OCI-LY3 (cell line): ENCODE measurements around the gene COL4A2.

Source experiments
- H2AFZ ChIP-seq: fragments of 200-600, 300-600 bp; shearing (Covaris generic); 2 replicates; pipeline ENCODE4 v1.6.0; 2014; ENCODE audit warnings: antibody characterized with exemption, low read depth, low read length
- H3K27ac ChIP-seq: fragments of 200-600, 300-600 bp; sonication (generic); 2 replicates; pipeline ENCODE4 v1.5.1; 2014; ENCODE audit warnings: mild to moderate bottlenecking, low read length, moderate library complexity, mixed read lengths
- H3K27me3 ChIP-seq: fragments of 200-600, 300-600 bp; sonication (generic); 2 replicates; pipeline ENCODE4 v1.6.1; 2014; ENCODE audit warnings: low read depth, low read length, mixed read lengths
- H3K36me3 ChIP-seq: fragments of 200-600, 300-600 bp; sonication (generic); replicated peaks from 2 replicates; pipeline ENCODE3; 2014; ENCODE audit warnings: low read depth, low read length, mixed read lengths
- H3K4me1 ChIP-seq: fragments of 300-600, 200-600 bp; sonication (generic); 2 replicates; pipeline ENCODE4 v1.6.1; 2014; ENCODE audit warnings: low read length, mixed read lengths
- H3K4me2 ChIP-seq: fragments of 200-600, 300-600 bp; sonication (generic); 2 replicates; pipeline ENCODE4 v1.6.1; 2014; ENCODE audit warnings: low read length, mixed read lengths
- H3K4me3 ChIP-seq: fragments of 300-600, 200-600 bp; sonication (generic); 2 replicates; pipeline ENCODE4 v1.5.1; 2014; ENCODE audit warnings: antibody characterized with exemption, mild to moderate bottlenecking, low read length, moderate library complexity
- H3K79me2 ChIP-seq: fragments of 300-600, 200-600 bp; shearing (Covaris generic); 2 replicates; pipeline ENCODE4 v1.6.1; 2014; ENCODE audit warnings: mild to moderate bottlenecking, low read length, mixed read lengths
- H3K9ac ChIP-seq: fragments of 300-600, 200-600 bp; shearing (Covaris generic); 2 replicates; pipeline ENCODE4 v1.6.0; 2014; ENCODE audit warnings: mild to moderate bottlenecking, low read length, moderate library complexity
- H3K9me3 ChIP-seq: fragments of 200-600, 300-600 bp; shearing (Covaris generic); 2 replicates; pipeline ENCODE4 v1.6.1; 2014; ENCODE audit warnings: low read length, mixed read lengths; ENCODE audit not compliant: insufficient read depth
- H4K20me1 ChIP-seq: fragments of 200-600, 300-600 bp; sonication (generic); 2 replicates; pipeline ENCODE4 v1.6.1; 2016; ENCODE audit warnings: low read length, mixed read lengths; ENCODE audit not compliant: insufficient read depth
- EZH2phosphoT487 ChIP-seq: fragments of 200-600 bp; shearing (Covaris generic); IDR thresholded peaks from 2 replicates; pipeline ENCODE4 v1.6.1; 2018; ENCODE audit warnings: antibody characterized with exemption, mixed run types, low read depth
- TF ChIP-seq, protein P1 (sequence below): fragments of 200-600, 300-600 bp; sonication (generic); IDR thresholded peaks from 2 replicates; pipeline ENCODE4 v1.5.1; 2014; ENCODE audit warnings: antibody characterized with exemption, low read length, low read depth

The COL4A2 gene

DNA sequence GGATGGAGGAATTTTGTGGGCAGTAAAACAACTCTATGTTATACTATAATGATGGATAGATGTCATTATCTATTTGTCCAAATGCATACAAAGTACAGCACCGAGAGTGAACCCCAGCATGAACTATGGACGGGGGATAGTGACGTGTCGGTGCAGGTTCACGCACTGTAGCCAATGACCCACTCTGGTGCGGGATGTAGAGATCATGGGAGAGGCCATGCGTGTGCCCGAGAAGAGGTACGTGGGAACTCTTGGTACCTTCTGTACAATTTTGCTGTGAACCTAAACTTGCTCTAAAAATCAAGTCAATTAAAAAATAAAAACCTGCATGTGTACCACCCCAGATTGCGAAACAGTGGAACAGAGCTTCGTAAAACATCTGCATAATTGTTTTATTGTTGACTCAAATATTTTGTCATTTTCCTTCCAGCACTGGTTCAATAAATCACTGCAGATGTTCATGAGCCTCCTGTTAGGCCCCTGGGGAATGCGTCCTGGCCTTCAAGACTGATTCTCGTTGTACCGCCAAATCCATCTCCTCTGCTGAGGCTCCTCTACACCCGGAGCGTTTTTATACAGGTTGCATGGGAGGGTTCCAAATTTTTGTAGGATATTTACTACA, 31.0 kb upstream of the COL4A2 start:
- TF ChIP-seq, protein P1, sequence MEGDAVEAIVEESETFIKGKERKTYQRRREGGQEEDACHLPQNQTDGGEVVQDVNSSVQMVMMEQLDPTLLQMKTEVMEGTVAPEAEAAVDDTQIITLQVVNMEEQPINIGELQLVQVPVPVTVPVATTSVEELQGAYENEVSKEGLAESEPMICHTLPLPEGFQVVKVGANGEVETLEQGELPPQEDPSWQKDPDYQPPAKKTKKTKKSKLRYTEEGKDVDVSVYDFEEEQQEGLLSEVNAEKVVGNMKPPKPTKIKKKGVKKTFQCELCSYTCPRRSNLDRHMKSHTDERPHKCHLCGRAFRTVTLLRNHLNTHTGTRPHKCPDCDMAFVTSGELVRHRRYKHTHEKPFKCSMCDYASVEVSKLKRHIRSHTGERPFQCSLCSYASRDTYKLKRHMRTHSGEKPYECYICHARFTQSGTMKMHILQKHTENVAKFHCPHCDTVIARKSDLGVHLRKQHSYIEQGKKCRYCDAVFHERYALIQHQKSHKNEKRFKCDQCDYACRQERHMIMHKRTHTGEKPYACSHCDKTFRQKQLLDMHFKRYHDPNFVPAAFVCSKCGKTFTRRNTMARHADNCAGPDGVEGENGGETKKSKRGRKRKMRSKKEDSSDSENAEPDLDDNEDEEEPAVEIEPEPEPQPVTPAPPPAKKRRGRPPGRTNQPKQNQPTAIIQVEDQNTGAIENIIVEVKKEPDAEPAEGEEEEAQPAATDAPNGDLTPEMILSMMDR, result no peak
- TF ChIP-seq EZH2phosphoT487, result no peak
- peaks cover 19% of the 10 kb centered on the region for H3K4me1 ChIP-seq
- H3K9me3 ChIP-seq, result no peaks in the 10 kb centered on the region
- H4K20me1 ChIP-seq, result no peaks in the 10 kb centered on the region
- no peaks in the 10 kb centered on the region for H3K79me2 ChIP-seq
- H3K4me3 ChIP-seq, result no peak overlapping the region
- H2AFZ ChIP-seq, result no peak overlapping the region
- H3K27ac ChIP-seq, result no peak overlapping the region
- H3K4me2 ChIP-seq, result no peak overlapping the region
- H3K27me3 ChIP-seq, result peaks cover 8% of the 10 kb centered on the region
- no peaks in the 10 kb centered on the region for H3K36me3 ChIP-seq
- H3K9ac ChIP-seq, result no peak overlapping the region

DNA sequence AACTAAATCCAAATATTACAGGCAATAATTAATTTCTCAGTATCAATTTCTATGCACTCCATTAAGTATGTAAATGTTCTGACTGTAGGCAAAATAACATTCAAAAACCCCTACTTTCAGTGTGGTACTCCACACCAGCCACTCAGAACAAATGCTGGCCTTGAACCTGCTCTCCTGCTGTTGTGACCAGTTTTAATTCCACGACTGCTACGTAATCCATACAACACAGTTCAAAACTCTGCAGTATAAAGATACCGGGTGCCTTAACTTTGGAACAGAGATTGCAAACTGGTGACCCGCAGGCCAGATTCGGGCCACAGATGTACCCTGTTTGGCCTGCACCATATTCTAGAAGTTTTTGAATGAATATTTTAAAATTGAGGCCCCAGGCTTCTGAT, 30.5 kb upstream of the COL4A2 start:
- H3K36me3 ChIP-seq, result no peaks in the 10 kb centered on the region

DNA sequence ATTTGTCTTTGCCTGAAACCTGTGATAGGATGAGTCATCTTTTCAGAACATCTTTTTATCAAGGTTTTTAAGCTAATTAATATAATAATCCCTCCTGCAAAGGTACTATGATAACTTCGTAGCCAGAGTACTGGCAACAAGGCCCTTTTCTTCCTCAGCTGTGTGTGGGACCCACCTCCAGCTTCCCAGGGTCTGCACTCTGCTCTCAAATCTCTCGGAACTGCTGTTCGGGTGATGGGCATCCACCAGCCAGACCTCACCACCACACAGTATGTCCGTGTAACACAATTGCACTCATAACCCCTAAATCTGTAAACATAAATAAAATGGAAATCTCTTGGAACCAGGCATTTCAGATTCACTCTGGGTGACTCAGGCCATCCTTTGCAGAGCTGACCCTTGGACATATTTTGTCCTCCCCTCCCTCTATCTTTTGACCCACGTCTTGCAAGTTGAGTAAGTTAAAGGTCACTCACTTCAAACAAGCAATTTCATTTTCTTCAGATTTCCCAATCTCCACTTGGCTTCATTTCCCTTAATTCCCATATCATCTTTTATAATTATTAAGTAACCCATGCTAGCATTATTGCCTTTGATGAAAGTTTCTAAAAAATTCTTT, 29.6 kb upstream of the COL4A2 start:
- H3K9me3 ChIP-seq, result no peaks in the 10 kb centered on the region
- peaks cover 31% of the 10 kb centered on the region for H3K4me1 ChIP-seq
- H2AFZ ChIP-seq, result no peak overlapping the region
- TF ChIP-seq, protein P1, result no peak
- TF ChIP-seq EZH2phosphoT487, result no peak
- no peaks in the 10 kb centered on the region for H4K20me1 ChIP-seq
- no peak overlapping the region for H3K4me3 ChIP-seq
- no peaks in the 10 kb centered on the region for H3K36me3 ChIP-seq
- no peaks in the 10 kb centered on the region for H3K79me2 ChIP-seq
- no peak overlapping the region for H3K9ac ChIP-seq
- 0 out of 2 replicates have a peak, but pooled peaks cover 2% of the 10 kb centered on the region for H3K27me3 ChIP-seq
- H3K27ac ChIP-seq, result no peak overlapping the region
- no peak overlapping the region for H3K4me2 ChIP-seq

More for the DNA sequence above, 30.5 kb upstream of the COL4A2 start:
- Histone ChIP-seq H4K20me1 (no peaks in the 10 kb centered on the region), H3K27me3 (peaks cover 3% of the 10 kb centered on the region), H3K9me3 (no peaks in the 10 kb centered on the region), H3K9ac (no peak overlapping the region), H2AFZ (no peak overlapping the region), H3K79me2 (no peaks in the 10 kb centered on the region), H3K27ac (no peak overlapping the region), H3K4me3 (no peak overlapping the region), H3K4me1 (peaks cover 25% of the 10 kb centered on the region), H3K4me2 (no peak overlapping the region)
- TF ChIP-seq, protein P1, result no peak
- TF ChIP-seq EZH2phosphoT487, result no peak

DNA sequence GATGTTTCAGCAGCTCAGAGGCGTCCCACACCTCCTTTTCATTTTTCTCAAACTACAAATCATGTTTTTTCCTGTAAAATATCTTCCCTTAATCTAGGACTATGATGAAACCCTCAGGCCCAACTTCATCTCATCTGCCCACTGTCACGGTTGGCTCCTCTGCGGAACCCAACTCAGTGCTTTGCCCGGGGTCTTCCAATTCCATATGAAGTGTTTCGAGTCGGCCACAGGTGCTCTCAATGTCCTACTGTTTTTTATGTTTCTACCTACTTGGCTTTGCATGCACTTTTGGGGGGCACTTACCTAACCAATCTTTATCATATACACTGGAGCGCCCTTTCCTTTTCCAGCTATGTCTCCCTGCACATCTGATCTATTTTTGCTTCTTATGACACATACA, 28.2 kb upstream of the COL4A2 start:
- Histone ChIP-seq H3K36me3 (no peaks in the 10 kb centered on the region), H3K27me3 (no peaks in the 10 kb centered on the region), H3K4me1 (peaks cover 31% of the 10 kb centered on the region), H3K4me3 (no peak overlapping the region), H2AFZ (no peak overlapping the region), H4K20me1 (no peaks in the 10 kb centered on the region), H3K9ac (no peak overlapping the region), H3K9me3 (no peaks in the 10 kb centered on the region), H3K79me2 (no peaks in the 10 kb centered on the region), H3K4me2 (no peak overlapping the region), H3K27ac (no peak overlapping the region)
- TF ChIP-seq, protein P1, result no peak
